Bronchial epithelial cell (primary cell): ENCODE data around the gene MINDY4. TPM values are rescaled to one million over a fixed set of nuclear protein-coding genes. Genes with fewer than 3 reads are reported as not detected.
A peak's percentile ranks its signal among the peaks of the same experiment; 100 is the strongest.

ENCODE experiments used
- DNase-seq: peaks from one replicate; pipeline ENCODE4 v3.0.0-alpha.2; 2010; ENCODE audit warnings: low read depth
- FAIRE-seq: peaks from 2 replicates; lab custom pipeline; 2011; peaks lifted over from hg19 to GRCh38; lab: Jason Lieb, UNC
- H3K27me3 ChIP-seq: 2 replicates; pipeline ENCODE4 v1.5.1; 2011; ENCODE audit warnings: low read length; ENCODE audit not compliant: control insufficient read depth, insufficient read depth
- H3K36me3 ChIP-seq: 2 replicates; pipeline ENCODE4 v1.5.1; 2011; ENCODE audit warnings: low read length; ENCODE audit not compliant: control insufficient read depth, insufficient read depth
- H3K4me3 ChIP-seq: 2 replicates; pipeline ENCODE4 v1.5.1; 2011; ENCODE audit warnings: mild to moderate bottlenecking, low read depth, low read length, control low read depth
- total RNA-seq: library from RNA; depleted of rRNA; stranded (reverse); fragments of >200 nt; gene quantifications from 2 replicates; pipeline ENCODE4 v1.2.1, GENCODE V29; 2014
- TF ChIP-seq, protein P1 (sequence below): IDR thresholded peaks from 2 replicates; pipeline ENCODE4 v1.5.1; 2011; ENCODE audit warnings: mild to moderate bottlenecking, moderate library complexity, low read length, control low read depth, inconsistent platforms; ENCODE audit not compliant: insufficient read depth, severe bottlenecking

MINDY4 gene
- total RNA-seq, 1 donor from 2014 or later, result 1.1 TPM

DNA sequence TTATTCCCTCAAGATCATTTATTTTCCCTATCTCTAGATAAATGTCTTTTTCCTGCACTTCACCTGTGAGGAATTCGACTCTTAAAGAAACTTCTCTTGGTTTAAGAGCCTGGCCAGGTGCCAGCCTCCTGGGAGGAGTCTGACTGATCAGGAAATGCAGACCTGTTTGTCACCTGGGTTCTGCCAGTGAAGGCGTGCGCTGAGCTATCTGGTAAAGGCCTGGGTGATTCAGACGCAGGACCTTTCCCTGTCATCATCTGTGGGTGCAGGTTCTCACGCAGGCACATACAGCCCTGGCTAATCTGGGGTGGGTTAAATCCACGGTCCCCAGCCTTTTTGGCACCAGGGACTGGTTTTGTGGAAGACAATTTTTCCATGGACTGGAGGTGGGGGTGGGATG is 75.2 kb downstream of the MINDY4 start:
- TF ChIP-seq, protein P1, sequence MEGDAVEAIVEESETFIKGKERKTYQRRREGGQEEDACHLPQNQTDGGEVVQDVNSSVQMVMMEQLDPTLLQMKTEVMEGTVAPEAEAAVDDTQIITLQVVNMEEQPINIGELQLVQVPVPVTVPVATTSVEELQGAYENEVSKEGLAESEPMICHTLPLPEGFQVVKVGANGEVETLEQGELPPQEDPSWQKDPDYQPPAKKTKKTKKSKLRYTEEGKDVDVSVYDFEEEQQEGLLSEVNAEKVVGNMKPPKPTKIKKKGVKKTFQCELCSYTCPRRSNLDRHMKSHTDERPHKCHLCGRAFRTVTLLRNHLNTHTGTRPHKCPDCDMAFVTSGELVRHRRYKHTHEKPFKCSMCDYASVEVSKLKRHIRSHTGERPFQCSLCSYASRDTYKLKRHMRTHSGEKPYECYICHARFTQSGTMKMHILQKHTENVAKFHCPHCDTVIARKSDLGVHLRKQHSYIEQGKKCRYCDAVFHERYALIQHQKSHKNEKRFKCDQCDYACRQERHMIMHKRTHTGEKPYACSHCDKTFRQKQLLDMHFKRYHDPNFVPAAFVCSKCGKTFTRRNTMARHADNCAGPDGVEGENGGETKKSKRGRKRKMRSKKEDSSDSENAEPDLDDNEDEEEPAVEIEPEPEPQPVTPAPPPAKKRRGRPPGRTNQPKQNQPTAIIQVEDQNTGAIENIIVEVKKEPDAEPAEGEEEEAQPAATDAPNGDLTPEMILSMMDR, result no peak
- FAIRE-seq, result peak; percentile 66
- DNase-seq, result peak; percentile 89
- Histone ChIP-seq H3K27me3 (peaks cover 2% of the 10 kb centered on the region), H3K36me3 (no peaks in the 10 kb centered on the region), H3K4me3 (no peak overlapping the region)

DNA sequence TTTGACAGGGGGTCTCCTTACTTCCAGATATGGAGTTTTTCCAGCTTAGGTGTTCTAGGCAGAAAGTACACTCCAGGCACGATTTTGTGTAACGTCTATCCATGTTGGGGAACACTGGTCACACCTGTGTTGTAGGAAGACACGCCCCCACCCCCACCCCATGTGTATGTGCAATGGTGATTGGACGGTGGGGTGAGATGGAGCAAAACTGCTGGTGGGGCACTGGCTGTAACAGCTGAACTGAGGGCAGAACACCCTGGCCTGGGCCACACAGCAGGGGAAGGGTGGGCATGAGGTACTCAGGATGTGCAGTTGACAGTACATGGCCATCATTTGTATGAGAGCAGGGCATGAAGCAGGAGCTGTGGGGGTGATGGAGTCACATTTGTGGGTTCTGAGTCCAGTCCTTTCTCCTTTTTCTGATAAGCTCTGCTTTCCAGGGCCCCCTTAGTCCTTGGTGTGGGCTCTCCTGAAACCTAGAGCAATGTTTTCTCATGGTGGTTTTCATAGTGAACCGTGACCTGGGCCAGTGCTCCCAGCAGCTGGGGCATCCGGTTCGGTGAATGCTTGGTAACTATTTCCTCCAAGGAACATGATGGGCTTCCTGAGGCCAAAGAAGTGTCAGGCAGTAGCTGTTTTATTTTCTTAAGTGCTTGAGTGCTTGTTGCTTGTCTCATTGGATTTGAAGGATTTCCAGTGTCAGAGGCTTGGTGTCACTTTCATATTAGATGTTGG is 77.1 kb downstream of the MINDY4 start:
- TF ChIP-seq, protein P1, result no peak
- H3K27me3 ChIP-seq, result peaks cover 2% of the 10 kb centered on the region
- peak; percentile 23 for FAIRE-seq
- H3K36me3 ChIP-seq, result no peaks in the 10 kb centered on the region
- H3K4me3 ChIP-seq, result no peak overlapping the region
- no peak for DNase-seq

DNA sequence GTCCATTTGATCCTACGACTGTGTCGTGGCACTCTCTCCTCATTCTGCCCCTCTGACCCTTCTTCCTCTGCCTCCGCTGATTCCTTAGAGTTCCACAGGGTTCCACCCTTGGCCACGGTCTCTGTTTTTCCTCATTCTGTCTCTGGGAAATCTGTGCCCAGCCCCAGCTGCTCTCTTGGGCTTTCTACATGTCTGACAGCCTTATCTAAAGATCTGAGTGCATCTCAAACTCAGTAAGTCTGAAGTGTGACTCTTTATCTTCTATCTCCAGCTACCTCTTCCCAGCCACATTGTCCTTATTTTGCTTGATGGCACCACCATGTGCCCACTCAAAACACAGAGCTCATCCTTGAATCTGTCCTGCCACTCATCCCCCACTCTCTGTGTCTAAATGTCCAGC is 78.3 kb downstream of the MINDY4 start:
- Histone ChIP-seq H3K27me3 (peaks cover 2% of the 10 kb centered on the region), H3K36me3 (no peaks in the 10 kb centered on the region), H3K4me3 (no peak overlapping the region)
- TF ChIP-seq, protein P1, result no peak
- no peak for FAIRE-seq
- no peak for DNase-seq

DNA sequence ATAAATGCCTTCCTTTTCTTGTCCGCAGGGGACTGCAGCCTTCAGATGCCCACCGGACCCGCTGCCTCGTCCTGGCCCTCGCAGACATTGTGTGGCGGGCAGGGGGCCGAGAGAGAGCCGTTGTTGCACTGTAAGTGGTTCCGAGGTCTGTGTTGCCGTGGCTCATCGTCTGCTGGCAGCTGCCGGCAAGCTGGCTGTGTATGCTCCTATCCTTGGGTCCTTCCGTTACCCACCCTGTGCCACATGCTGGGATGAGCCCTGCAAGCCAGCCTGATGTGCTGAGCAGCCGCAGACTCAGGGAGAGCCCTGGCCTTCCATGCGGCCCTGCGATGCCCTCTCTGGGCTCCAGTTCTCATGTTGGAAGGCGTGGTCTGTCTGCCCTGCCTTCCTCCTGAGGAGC is 79.2 kb downstream of the MINDY4 start:
- peaks cover 2% of the 10 kb centered on the region for H3K27me3 ChIP-seq
- TF ChIP-seq, protein P1, result no peak
- FAIRE-seq (no peak), DNase-seq (no peak)
- H3K36me3 ChIP-seq, result no peaks in the 10 kb centered on the region
- H3K4me3 ChIP-seq, result no peak overlapping the region

DNA sequence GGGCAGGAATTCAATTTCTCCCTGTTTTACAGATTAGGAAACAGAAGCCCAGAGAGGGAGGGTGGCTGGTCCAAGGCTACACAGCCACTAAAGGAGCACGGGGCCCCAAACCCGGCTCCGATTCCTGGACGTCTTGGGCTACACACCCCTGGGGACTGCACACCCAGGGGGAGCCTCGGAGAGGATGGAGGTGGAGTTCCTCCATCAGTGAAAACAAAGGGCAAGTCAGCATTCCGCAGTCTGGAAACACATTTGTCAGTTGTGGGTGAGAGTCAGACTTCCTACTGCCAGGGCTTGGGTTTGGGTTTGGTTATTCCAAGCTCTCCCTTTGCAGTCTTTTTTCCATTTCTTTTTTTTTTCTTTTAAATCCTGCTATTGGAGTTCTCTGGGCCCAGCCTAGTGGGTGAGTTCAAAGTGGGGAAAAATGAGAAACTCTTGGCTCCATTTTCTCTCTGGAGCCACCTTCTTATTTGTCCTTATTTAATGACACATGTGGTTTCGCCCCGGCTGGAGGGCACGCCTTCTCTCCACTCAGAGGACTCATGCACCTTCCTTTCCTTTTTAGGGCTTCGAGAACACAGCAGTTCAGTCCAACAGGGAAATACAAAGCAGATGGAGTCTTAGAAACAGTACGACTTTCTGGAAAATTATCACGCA is 80.6 kb downstream of the MINDY4 start:
- no peak for DNase-seq
- no peak for FAIRE-seq
- peaks cover 2% of the 10 kb centered on the region for H3K27me3 ChIP-seq
- H3K4me3 ChIP-seq, result no peak overlapping the region
- H3K36me3 ChIP-seq, result no peaks in the 10 kb centered on the region
- TF ChIP-seq, protein P1, result no peak
